HepG2 (cell line): ENCODE measurements around the gene ADAMTSL4. TPM values are rescaled to one million over a fixed set of nuclear protein-coding genes. Genes with fewer than 3 reads are reported as not detected.

Experiments used
- ATF3 ChIP-seq: sonication (generic); formaldehyde crosslinking; IDR thresholded peaks from 2 replicates; pipeline ENCODE4 v1.4.0; 2020; ENCODE audit warnings: missing genetic modification reagents
- ATRX ChIP-seq: sonication (generic); formaldehyde crosslinking; IDR thresholded peaks from 2 replicates; pipeline ENCODE4 v1.4.0; 2020; ENCODE audit warnings: missing genetic modification reagents, borderline replicate concordance
- CBX5 ChIP-seq: sonication (generic); formaldehyde crosslinking; IDR thresholded peaks from 2 replicates; pipeline ENCODE4 v1.4.0; 2020; ENCODE audit warnings: missing genetic modification reagents, borderline replicate concordance
- CENPT ChIP-seq: sonication (generic); formaldehyde crosslinking; IDR thresholded peaks from 2 replicates; pipeline ENCODE4 v1.8.0; 2022; ENCODE audit warnings: low read depth, mild to moderate bottlenecking, moderate library complexity, missing genetic modification reagents
- EED ChIP-seq: sonication (generic); formaldehyde crosslinking; IDR thresholded peaks from 2 replicates; pipeline ENCODE4 v1.5.0; 2020; ENCODE audit warnings: mild to moderate bottlenecking, missing genetic modification reagents
- FLYWCH1 ChIP-seq: sonication (generic); formaldehyde crosslinking; IDR thresholded peaks from 2 replicates; pipeline ENCODE4 v1.8.1; 2023; ENCODE audit warnings: mild to moderate bottlenecking, missing genetic modification reagents
- KDM2A ChIP-seq: sonication (generic); formaldehyde crosslinking; IDR thresholded peaks from 2 replicates; pipeline ENCODE4 v1.4.0; 2020; ENCODE audit warnings: low read depth, missing genetic modification reagents, borderline replicate concordance
- MYPOP ChIP-seq: sonication (generic); formaldehyde crosslinking; IDR thresholded peaks from 2 replicates; pipeline ENCODE4 v1.8.1; 2023; ENCODE audit warnings: mild to moderate bottlenecking, moderate library complexity, missing genetic modification reagents
- NFKB2 ChIP-seq: sonication (generic); formaldehyde crosslinking; IDR thresholded peaks from 2 replicates; pipeline ENCODE4 v1.4.0; 2020; ENCODE audit warnings: missing genetic modification reagents, borderline replicate concordance
- NR1H2 ChIP-seq: sonication (generic); formaldehyde crosslinking; IDR thresholded peaks from 2 replicates; pipeline ENCODE4 v1.8.1; 2022; ENCODE audit warnings: low read depth, missing genetic modification reagents, borderline replicate concordance
- PITX1 ChIP-seq: sonication (generic); formaldehyde crosslinking; IDR thresholded peaks from 2 replicates; pipeline ENCODE4 v1.5.1; 2020; ENCODE audit warnings: mild to moderate bottlenecking, missing genetic modification reagents
- POLR2G ChIP-seq: fragments of 200-400 bp; formaldehyde crosslinking; IDR thresholded peaks from 2 replicates; pipeline ENCODE4 v1.6.1; 2018; ENCODE audit warnings: mild to moderate bottlenecking, low read depth, low read length, moderate library complexity
- SAFB2 ChIP-seq: sonication (generic); formaldehyde crosslinking; IDR thresholded peaks from 2 replicates; pipeline ENCODE4 v1.5.1; 2020; ENCODE audit warnings: missing genetic modification reagents, low read depth, mild to moderate bottlenecking, borderline replicate concordance
- SALL2 ChIP-seq: sonication (generic); formaldehyde crosslinking; IDR thresholded peaks from 2 replicates; pipeline ENCODE4 v1.8.1; 2023; ENCODE audit warnings: mild to moderate bottlenecking, missing genetic modification reagents, inconsistent platforms
- SMAD3 ChIP-seq: sonication (generic); formaldehyde crosslinking; IDR thresholded peaks from 2 replicates; pipeline ENCODE4 v1.4.0; 2020; ENCODE audit warnings: missing genetic modification reagents
- SP2 ChIP-seq: sonication (generic); formaldehyde crosslinking; IDR thresholded peaks from 2 replicates; pipeline ENCODE4 v1.5.1; 2020; ENCODE audit warnings: mild to moderate bottlenecking, missing genetic modification reagents
- SRF ChIP-seq: IDR thresholded peaks from 2 replicates; pipeline ENCODE4 v1.6.1; 2011; ENCODE audit warnings: mild to moderate bottlenecking, low read depth, low read length, moderate library complexity
- TFAP4 ChIP-seq: sonication (generic); IDR thresholded peaks from 2 replicates; pipeline ENCODE4 v1.6.1; 2016; ENCODE audit warnings: low read depth, borderline replicate concordance
- XRCC5 ChIP-seq: fragments of 200-400 bp; formaldehyde crosslinking; optimal IDR thresholded peaks from 2 replicates; pipeline ENCODE3; 2017; ENCODE audit warnings: mild to moderate bottlenecking, low read length
- ZFP36L1 ChIP-seq: sonication (generic); formaldehyde crosslinking; IDR thresholded peaks from 2 replicates; pipeline ENCODE4 v1.8.0; 2022; ENCODE audit warnings: mild to moderate bottlenecking, missing genetic modification reagents, moderate library complexity
- ZFP37 ChIP-seq: sonication (generic); formaldehyde crosslinking; IDR thresholded peaks from 2 replicates; pipeline ENCODE4 v1.4.0; 2020; ENCODE audit warnings: missing genetic modification reagents, borderline replicate concordance
- ZNF230 ChIP-seq: sonication (generic); formaldehyde crosslinking; IDR thresholded peaks from 2 replicates; pipeline ENCODE4 v1.4.0; 2020; ENCODE audit warnings: mild to moderate bottlenecking, missing genetic modification reagents
- ZNF513 ChIP-seq: sonication (generic); formaldehyde crosslinking; conservative IDR thresholded peaks from 2 replicates; pipeline ENCODE4 v1.5.0; 2020; ENCODE audit warnings: missing genetic modification reagents
- ZNF687 ChIP-seq: sonication (generic); formaldehyde crosslinking; IDR thresholded peaks from 2 replicates; pipeline ENCODE4 v1.5.1; 2020; ENCODE audit warnings: mild to moderate bottlenecking, missing genetic modification reagents, moderate library complexity
- polyA plus RNA-seq, 8 experiments: library from polyadenylated mRNA; depleted of rRNA in 3 of 8; stranded (reverse) in 7 of 8; unstranded in 1 of 8; fragments of >200 nt; fragmentation: Illumina TruSeq in 4 of 8; extraction: Trizol in 4 of 8; gene quantifications; 2 replicates each; pipeline versions ENCODE4 v1.2.1 to v1.2.3, GENCODE V29; 2011 to 2016; ENCODE audit warnings: low read depth in 4 of 8, missing spikeins in 1 of 8, mixed read lengths in 1 of 8; ENCODE audit not compliant: insufficient read depth in 1 of 8
- total RNA-seq, 5 experiments: library from RNA; depleted of rRNA; stranded (reverse); fragments of >200 nt; fragmentation: Illumina TruSeq; extraction: Trizol; gene quantifications; 2 replicates each; pipeline ENCODE4 v1.2.3, GENCODE V29; 2016; ENCODE audit warnings: low read depth in 1 of 5

ADAMTSL4 gene
- total and polyA plus RNA-seq, 2 of the 13 experiments (the other 11 are each of a cell fraction or from before 2014, with no cell fraction given) = 3.9 to 16.4 TPM

- TF ChIP-seq ZNF687 (CRISPR knock-in tag) = no peak
- no peak for TF ChIP-seq SP2 (CRISPR knock-in tag)
- TF ChIP-seq EED (CRISPR knock-in tag) = no peak
- TF ChIP-seq NFKB2 (CRISPR knock-in tag) = no peak
- TF ChIP-seq PITX1 = no peak
- no peak for TF ChIP-seq ATRX (CRISPR knock-in tag)
- TF ChIP-seq ZFP36L1 (CRISPR knock-in tag) = no peak
- no peak for TF ChIP-seq ZNF513 (CRISPR knock-in tag)
- no peak for TF ChIP-seq CBX5 (CRISPR knock-in tag)
- TF ChIP-seq POLR2G = no peak
- no peak for TF ChIP-seq ZNF230 (CRISPR knock-in tag)
- TF ChIP-seq NR1H2 (CRISPR knock-in tag) = no peak
- no peak for TF ChIP-seq FLYWCH1
- no peak for TF ChIP-seq TFAP4
- TF ChIP-seq ATF3 (CRISPR knock-in tag) = no peak
- TF ChIP-seq ZFP37 (CRISPR knock-in tag) = no peak
- TF ChIP-seq SMAD3 = 0 out of 2 replicates have a peak, but pooled peaks have one; percentile 15
- peak; percentile 8; the same call in 1 of the 2 replicates for TF ChIP-seq KDM2A (CRISPR knock-in tag)
- TF ChIP-seq SALL2 (CRISPR knock-in tag) = no peak
- no peak for TF ChIP-seq CENPT (CRISPR knock-in tag)
- TF ChIP-seq XRCC5 = no peak
- no peak for TF ChIP-seq MYPOP (CRISPR knock-in tag)
- no peak for TF ChIP-seq SRF
- no peak for TF ChIP-seq SAFB2 (CRISPR knock-in tag)
Measured at GRCh38 chr1:150514913-150515327, 34.3 kb upstream of the ADAMTSL4 start (continued).
